GM23338 (cell line): ENCODE results near the gene ARHGAP10. TPM values are rescaled to one million over a fixed set of nuclear protein-coding genes. Genes with fewer than 3 reads are reported as not detected.

ENCODE experiments used
- EZH2phosphoT487 ChIP-seq: fragments of 200-600 bp; sonication (generic); IDR thresholded peaks from one replicate; pipeline ENCODE4 v1.8.1; 2018; ENCODE audit warnings: antibody characterized with exemption; ENCODE audit not compliant: unreplicated experiment
- JUNB ChIP-seq: IDR thresholded peaks from one replicate; pipeline ENCODE4 v1.6.1; 2016; ENCODE audit warnings: antibody characterized with exemption; ENCODE audit not compliant: unreplicated experiment
- NANOG ChIP-seq: IDR thresholded peaks from 2 replicates; pipeline ENCODE4 v1.6.1; 2016; ENCODE audit warnings: antibody characterized with exemption, borderline replicate concordance
- POLR2AphosphoS5 ChIP-seq: IDR thresholded peaks from 2 replicates; pipeline ENCODE4 v1.6.1; 2016; ENCODE audit warnings: antibody characterized with exemption, low read depth
- ZNF331 ChIP-seq: fragments of 250-450 bp; sonication (Bioruptor Pico); IDR thresholded peaks from 2 replicates; pipeline ENCODE4 v1.5.0; 2020; ENCODE audit warnings: low read depth, mild to moderate bottlenecking, moderate library complexity
- polyA plus RNA-seq: library from polyadenylated mRNA; unstranded; fragments of >200 nt; fragmentation: Nextera tagmentation; extraction: Ambion mirVana; gene quantifications from 2 replicates; pipeline ENCODE4 v1.2.1, GENCODE V29; 2016
- total RNA-seq: library from RNA; depleted of rRNA; stranded (reverse); fragments of >200 nt; shearing (Covaris generic); gene quantifications from 2 replicates; pipeline ENCODE4 v1.2.3, GENCODE V29; 2014
- TF ChIP-seq, protein P1 (sequence below): fragments of 250-450 bp; sonication (Bioruptor Pico); IDR thresholded peaks from 2 replicates; pipeline ENCODE4 v1.5.0; 2020; ENCODE audit warnings: mild to moderate bottlenecking, moderate library complexity
- TF ChIP-seq, protein P2 (sequence below): IDR thresholded peaks from one replicate; pipeline ENCODE4 v1.6.1; 2018; ENCODE audit warnings: antibody characterized with exemption; ENCODE audit not compliant: unreplicated experiment
- TF ChIP-seq, protein P3 (sequence below): IDR thresholded peaks from 2 replicates; pipeline ENCODE4 v1.6.1; 2016; ENCODE audit warnings: antibody characterized with exemption

ARHGAP10 gene
- total and polyA plus RNA-seq, 2 experiments from 2014 or later: 5.1 to 6.3 TPM

- TF ChIP-seq, protein P1, sequence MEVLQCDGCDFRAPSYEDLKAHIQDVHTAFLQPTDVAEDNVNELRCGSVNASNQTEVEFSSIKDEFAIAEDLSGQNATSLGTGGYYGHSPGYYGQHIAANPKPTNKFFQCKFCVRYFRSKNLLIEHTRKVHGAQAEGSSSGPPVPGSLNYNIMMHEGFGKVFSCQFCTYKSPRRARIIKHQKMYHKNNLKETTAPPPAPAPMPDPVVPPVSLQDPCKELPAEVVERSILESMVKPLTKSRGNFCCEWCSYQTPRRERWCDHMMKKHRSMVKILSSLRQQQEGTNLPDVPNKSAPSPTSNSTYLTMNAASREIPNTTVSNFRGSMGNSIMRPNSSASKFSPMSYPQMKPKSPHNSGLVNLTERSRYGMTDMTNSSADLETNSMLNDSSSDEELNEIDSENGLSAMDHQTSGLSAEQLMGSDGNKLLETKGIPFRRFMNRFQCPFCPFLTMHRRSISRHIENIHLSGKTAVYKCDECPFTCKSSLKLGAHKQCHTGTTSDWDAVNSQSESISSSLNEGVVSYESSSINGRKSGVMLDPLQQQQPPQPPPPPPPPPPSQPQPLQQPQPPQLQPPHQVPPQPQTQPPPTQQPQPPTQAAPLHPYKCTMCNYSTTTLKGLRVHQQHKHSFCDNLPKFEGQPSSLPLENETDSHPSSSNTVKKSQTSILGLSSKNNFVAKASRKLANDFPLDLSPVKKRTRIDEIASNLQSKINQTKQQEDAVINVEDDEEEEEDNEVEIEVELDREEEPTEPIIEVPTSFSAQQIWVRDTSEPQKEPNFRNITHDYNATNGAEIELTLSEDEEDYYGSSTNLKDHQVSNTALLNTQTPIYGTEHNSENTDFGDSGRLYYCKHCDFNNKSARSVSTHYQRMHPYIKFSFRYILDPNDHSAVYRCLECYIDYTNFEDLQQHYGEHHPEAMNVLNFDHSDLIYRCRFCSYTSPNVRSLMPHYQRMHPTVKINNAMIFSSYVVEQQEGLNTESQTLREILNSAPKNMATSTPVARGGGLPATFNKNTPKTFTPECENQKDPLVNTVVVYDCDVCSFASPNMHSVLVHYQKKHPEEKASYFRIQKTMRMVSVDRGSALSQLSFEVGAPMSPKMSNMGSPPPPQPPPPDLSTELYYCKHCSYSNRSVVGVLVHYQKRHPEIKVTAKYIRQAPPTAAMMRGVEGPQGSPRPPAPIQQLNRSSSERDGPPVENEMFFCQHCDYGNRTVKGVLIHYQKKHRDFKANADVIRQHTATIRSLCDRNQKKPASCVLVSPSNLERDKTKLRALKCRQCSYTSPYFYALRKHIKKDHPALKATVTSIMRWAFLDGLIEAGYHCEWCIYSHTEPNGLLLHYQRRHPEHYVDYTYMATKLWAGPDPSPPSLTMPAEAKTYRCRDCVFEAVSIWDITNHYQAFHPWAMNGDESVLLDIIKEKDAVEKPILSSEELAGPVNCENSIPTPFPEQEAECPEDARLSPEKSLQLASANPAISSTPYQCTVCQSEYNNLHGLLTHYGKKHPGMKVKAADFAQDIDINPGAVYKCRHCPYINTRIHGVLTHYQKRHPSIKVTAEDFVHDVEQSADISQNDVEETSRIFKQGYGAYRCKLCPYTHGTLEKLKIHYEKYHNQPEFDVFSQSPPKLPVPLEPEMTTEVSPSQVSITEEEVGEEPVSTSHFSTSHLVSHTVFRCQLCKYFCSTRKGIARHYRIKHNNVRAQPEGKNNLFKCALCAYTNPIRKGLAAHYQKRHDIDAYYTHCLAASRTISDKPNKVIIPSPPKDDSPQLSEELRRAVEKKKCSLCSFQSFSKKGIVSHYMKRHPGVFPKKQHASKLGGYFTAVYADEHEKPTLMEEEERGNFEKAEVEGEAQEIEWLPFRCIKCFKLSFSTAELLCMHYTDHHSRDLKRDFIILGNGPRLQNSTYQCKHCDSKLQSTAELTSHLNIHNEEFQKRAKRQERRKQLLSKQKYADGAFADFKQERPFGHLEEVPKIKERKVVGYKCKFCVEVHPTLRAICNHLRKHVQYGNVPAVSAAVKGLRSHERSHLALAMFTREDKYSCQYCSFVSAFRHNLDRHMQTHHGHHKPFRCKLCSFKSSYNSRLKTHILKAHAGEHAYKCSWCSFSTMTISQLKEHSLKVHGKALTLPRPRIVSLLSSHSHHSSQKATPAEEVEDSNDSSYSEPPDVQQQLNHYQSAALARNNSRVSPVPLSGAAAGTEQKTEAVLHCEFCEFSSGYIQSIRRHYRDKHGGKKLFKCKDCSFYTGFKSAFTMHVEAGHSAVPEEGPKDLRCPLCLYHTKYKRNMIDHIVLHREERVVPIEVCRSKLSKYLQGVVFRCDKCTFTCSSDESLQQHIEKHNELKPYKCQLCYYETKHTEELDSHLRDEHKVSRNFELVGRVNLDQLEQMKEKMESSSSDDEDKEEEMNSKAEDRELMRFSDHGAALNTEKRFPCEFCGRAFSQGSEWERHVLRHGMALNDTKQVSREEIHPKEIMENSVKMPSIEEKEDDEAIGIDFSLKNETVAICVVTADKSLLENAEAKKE (CRISPR knock-in tag): no peak
- TF ChIP-seq EZH2phosphoT487: no peak
- TF ChIP-seq, protein P2, sequence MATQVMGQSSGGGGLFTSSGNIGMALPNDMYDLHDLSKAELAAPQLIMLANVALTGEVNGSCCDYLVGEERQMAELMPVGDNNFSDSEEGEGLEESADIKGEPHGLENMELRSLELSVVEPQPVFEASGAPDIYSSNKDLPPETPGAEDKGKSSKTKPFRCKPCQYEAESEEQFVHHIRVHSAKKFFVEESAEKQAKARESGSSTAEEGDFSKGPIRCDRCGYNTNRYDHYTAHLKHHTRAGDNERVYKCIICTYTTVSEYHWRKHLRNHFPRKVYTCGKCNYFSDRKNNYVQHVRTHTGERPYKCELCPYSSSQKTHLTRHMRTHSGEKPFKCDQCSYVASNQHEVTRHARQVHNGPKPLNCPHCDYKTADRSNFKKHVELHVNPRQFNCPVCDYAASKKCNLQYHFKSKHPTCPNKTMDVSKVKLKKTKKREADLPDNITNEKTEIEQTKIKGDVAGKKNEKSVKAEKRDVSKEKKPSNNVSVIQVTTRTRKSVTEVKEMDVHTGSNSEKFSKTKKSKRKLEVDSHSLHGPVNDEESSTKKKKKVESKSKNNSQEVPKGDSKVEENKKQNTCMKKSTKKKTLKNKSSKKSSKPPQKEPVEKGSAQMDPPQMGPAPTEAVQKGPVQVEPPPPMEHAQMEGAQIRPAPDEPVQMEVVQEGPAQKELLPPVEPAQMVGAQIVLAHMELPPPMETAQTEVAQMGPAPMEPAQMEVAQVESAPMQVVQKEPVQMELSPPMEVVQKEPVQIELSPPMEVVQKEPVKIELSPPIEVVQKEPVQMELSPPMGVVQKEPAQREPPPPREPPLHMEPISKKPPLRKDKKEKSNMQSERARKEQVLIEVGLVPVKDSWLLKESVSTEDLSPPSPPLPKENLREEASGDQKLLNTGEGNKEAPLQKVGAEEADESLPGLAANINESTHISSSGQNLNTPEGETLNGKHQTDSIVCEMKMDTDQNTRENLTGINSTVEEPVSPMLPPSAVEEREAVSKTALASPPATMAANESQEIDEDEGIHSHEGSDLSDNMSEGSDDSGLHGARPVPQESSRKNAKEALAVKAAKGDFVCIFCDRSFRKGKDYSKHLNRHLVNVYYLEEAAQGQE: no peak
- TF ChIP-seq NANOG: no peak
- TF ChIP-seq ZNF331 (CRISPR knock-in tag): no peak
- TF ChIP-seq JUNB: no peak
- TF ChIP-seq, protein P3, sequence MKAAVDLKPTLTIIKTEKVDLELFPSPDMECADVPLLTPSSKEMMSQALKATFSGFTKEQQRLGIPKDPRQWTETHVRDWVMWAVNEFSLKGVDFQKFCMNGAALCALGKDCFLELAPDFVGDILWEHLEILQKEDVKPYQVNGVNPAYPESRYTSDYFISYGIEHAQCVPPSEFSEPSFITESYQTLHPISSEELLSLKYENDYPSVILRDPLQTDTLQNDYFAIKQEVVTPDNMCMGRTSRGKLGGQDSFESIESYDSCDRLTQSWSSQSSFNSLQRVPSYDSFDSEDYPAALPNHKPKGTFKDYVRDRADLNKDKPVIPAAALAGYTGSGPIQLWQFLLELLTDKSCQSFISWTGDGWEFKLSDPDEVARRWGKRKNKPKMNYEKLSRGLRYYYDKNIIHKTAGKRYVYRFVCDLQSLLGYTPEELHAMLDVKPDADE: no peak
- no peak for TF ChIP-seq POLR2AphosphoS5
Observed at GRCh38 chr4:148041606-148042329, 309.9 kb downstream of the ARHGAP10 start (continued).
